ENCODE measurements around the gene TAPBPL.

- TF ChIP-seq, protein P1, sequence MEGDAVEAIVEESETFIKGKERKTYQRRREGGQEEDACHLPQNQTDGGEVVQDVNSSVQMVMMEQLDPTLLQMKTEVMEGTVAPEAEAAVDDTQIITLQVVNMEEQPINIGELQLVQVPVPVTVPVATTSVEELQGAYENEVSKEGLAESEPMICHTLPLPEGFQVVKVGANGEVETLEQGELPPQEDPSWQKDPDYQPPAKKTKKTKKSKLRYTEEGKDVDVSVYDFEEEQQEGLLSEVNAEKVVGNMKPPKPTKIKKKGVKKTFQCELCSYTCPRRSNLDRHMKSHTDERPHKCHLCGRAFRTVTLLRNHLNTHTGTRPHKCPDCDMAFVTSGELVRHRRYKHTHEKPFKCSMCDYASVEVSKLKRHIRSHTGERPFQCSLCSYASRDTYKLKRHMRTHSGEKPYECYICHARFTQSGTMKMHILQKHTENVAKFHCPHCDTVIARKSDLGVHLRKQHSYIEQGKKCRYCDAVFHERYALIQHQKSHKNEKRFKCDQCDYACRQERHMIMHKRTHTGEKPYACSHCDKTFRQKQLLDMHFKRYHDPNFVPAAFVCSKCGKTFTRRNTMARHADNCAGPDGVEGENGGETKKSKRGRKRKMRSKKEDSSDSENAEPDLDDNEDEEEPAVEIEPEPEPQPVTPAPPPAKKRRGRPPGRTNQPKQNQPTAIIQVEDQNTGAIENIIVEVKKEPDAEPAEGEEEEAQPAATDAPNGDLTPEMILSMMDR (IDR thresholded peaks at IDR 0.05; ENCODE audit: insufficient read depth, low read length, poor library complexity, severe bottlenecking), result no peak
- TF ChIP-seq EZH2phosphoT487 (conservative IDR thresholded peaks at IDR 0.05; ENCODE audit: low read length), result no peak
These were observed 17.2 kb downstream of the TAPBPL start for GRCh38 chr12:6469092-6469491.

Data from SU-DHL-6 (cell line).